ENCODE results near the gene MAPK4.

MAPK4 gene

DNA sequence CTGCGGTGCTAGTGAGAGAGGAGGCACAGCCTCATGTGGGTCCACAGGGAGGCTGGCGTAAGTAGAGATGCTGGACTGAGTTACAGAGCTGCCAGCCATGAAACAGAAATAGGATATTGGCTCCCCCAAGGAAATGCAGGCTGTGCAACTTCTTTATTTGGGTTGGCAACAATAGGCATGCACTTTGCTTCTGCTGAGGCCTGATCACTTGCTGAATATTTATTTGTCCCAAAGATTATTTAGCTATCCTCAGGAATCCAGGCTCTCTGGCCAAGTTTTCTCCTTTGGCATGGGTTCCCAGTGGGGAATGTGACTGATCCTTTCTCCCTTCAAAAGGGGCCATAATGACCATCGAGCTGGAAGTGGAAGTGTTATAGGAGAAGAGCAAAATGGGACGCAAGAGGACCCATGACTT is 60.0 kb downstream of the MAPK4 start:
- TF ChIP-seq, protein P1, sequence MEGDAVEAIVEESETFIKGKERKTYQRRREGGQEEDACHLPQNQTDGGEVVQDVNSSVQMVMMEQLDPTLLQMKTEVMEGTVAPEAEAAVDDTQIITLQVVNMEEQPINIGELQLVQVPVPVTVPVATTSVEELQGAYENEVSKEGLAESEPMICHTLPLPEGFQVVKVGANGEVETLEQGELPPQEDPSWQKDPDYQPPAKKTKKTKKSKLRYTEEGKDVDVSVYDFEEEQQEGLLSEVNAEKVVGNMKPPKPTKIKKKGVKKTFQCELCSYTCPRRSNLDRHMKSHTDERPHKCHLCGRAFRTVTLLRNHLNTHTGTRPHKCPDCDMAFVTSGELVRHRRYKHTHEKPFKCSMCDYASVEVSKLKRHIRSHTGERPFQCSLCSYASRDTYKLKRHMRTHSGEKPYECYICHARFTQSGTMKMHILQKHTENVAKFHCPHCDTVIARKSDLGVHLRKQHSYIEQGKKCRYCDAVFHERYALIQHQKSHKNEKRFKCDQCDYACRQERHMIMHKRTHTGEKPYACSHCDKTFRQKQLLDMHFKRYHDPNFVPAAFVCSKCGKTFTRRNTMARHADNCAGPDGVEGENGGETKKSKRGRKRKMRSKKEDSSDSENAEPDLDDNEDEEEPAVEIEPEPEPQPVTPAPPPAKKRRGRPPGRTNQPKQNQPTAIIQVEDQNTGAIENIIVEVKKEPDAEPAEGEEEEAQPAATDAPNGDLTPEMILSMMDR (IDR thresholded peaks at IDR 0.05; ENCODE audit: insufficient read depth, low read length) = no peak

DNA sequence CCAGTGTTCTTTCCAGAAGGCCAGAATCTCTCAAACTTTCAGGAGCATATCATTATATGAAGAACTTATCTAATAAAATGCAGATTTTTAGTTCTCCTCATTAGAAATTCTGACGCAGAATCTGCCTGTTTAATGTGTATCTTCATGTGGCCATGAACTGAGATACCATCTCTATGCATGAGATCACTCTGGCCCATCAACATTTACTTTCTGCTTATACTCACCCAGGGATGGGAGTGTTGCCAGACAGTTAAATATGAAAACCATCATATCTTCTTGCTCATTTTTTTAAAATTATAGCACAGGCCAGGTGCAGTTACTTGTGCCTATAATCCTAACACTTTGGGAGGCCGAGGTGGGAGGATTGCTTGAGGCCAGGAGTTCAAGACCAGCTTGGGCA is 60.4 kb downstream of the MAPK4 start:
- H3K4me3 ChIP-seq (replicated peaks; ENCODE audit: insufficient read depth, low read length) = no peak overlapping the region
- DNase-seq (ENCODE audit: low read depth in 1 of 2, low spot score in 1 of 2) = no peak
- TF ChIP-seq, protein P2, sequence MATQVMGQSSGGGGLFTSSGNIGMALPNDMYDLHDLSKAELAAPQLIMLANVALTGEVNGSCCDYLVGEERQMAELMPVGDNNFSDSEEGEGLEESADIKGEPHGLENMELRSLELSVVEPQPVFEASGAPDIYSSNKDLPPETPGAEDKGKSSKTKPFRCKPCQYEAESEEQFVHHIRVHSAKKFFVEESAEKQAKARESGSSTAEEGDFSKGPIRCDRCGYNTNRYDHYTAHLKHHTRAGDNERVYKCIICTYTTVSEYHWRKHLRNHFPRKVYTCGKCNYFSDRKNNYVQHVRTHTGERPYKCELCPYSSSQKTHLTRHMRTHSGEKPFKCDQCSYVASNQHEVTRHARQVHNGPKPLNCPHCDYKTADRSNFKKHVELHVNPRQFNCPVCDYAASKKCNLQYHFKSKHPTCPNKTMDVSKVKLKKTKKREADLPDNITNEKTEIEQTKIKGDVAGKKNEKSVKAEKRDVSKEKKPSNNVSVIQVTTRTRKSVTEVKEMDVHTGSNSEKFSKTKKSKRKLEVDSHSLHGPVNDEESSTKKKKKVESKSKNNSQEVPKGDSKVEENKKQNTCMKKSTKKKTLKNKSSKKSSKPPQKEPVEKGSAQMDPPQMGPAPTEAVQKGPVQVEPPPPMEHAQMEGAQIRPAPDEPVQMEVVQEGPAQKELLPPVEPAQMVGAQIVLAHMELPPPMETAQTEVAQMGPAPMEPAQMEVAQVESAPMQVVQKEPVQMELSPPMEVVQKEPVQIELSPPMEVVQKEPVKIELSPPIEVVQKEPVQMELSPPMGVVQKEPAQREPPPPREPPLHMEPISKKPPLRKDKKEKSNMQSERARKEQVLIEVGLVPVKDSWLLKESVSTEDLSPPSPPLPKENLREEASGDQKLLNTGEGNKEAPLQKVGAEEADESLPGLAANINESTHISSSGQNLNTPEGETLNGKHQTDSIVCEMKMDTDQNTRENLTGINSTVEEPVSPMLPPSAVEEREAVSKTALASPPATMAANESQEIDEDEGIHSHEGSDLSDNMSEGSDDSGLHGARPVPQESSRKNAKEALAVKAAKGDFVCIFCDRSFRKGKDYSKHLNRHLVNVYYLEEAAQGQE (IDR thresholded peaks at IDR 0.05; ENCODE audit: insufficient replicate concordance, low read depth) = no peak
- TF ChIP-seq, protein P1 (IDR thresholded peaks at IDR 0.05; ENCODE audit: insufficient read depth, low read length) = no peak
- TF ChIP-seq GABPA (IDR thresholded peaks at IDR 0.05; ENCODE audit: low read depth) (no peak), SPI1 (IDR thresholded peaks at IDR 0.05; ENCODE audit: borderline replicate concordance, low read depth) (no peak), POLR2AphosphoS5 (IDR thresholded peaks at IDR 0.05; ENCODE audit: low read depth) (no peak)
- H3K27me3 ChIP-seq (ENCODE audit: insufficient read depth, poor library complexity, severe bottlenecking) = peaks cover 40% of the 10 kb centered on the region
- no peak overlapping the region for H3K27ac ChIP-seq (replicated peaks)

More for the DNA sequence above, 60.0 kb downstream of the MAPK4 start:
- no peak overlapping the region for H3K4me3 ChIP-seq (replicated peaks; ENCODE audit: insufficient read depth, low read length)
- DNase-seq (ENCODE audit: low read depth in 1 of 2, low spot score in 1 of 2) = no peak
- H3K27ac ChIP-seq (replicated peaks) = no peak overlapping the region
- peaks cover 40% of the 10 kb centered on the region for H3K27me3 ChIP-seq (ENCODE audit: insufficient read depth, poor library complexity, severe bottlenecking)

GRCh38 chr18:50621366-50621765 is 61.5 kb downstream of the MAPK4 start:
- no peak for TF ChIP-seq SPI1 (IDR thresholded peaks at IDR 0.05; ENCODE audit: borderline replicate concordance, low read depth)
- TF ChIP-seq, protein P1 (IDR thresholded peaks at IDR 0.05; ENCODE audit: insufficient read depth, low read length) = no peak
- TF ChIP-seq POLR2AphosphoS5 (IDR thresholded peaks at IDR 0.05; ENCODE audit: low read depth) = no peak
- TF ChIP-seq, protein P2 (IDR thresholded peaks at IDR 0.05; ENCODE audit: insufficient replicate concordance, low read depth) = no peak
- TF ChIP-seq GABPA (IDR thresholded peaks at IDR 0.05; ENCODE audit: low read depth) = no peak
- H3K27me3 ChIP-seq (ENCODE audit: insufficient read depth, poor library complexity, severe bottlenecking) = peaks cover 40% of the 10 kb centered on the region
- H3K4me3 ChIP-seq (replicated peaks; ENCODE audit: insufficient read depth, low read length) = no peak overlapping the region
- H3K27ac ChIP-seq (replicated peaks) = no peak overlapping the region
- DNase-seq (ENCODE audit: low read depth in 1 of 2, low spot score in 1 of 2) = no peak

- no peak for DNase-seq (ENCODE audit: low read depth in 1 of 2, low spot score in 1 of 2)
- peaks cover 40% of the 10 kb centered on the region for H3K27me3 ChIP-seq (ENCODE audit: insufficient read depth, poor library complexity, severe bottlenecking)
- no peak overlapping the region for H3K27ac ChIP-seq (replicated peaks)
- TF ChIP-seq, protein P1 (IDR thresholded peaks at IDR 0.05; ENCODE audit: insufficient read depth, low read length) = no peak
- TF ChIP-seq GABPA (IDR thresholded peaks at IDR 0.05; ENCODE audit: low read depth) (no peak), POLR2AphosphoS5 (IDR thresholded peaks at IDR 0.05; ENCODE audit: low read depth) (no peak), SPI1 (IDR thresholded peaks at IDR 0.05; ENCODE audit: borderline replicate concordance, low read depth) (no peak)
- TF ChIP-seq, protein P2 (IDR thresholded peaks at IDR 0.05; ENCODE audit: insufficient replicate concordance, low read depth) = no peak
- no peak overlapping the region for H3K4me3 ChIP-seq (replicated peaks; ENCODE audit: insufficient read depth, low read length)
Measured at GRCh38 chr18:50622320-50622719, 62.4 kb downstream of the MAPK4 start.
